GM19397 (cell line): ENCODE results near the gene GAP43.

ENCODE experiments used
- ATAC-seq: cut with Tn5 transposase; IDR thresholded peaks from one replicate; pipeline ENCODE4 v1.9.1; 2021; ENCODE audit warnings: mild to moderate bottlenecking, moderate library complexity; ENCODE audit not compliant: unreplicated experiment

The GAP43 gene

GRCh38 chr3:115660646-115661337 is 37.5 kb downstream of the GAP43 start:
- ATAC-seq = no peak

GRCh38 chr3:115662356-115662755 is 39.0 kb downstream of the GAP43 start:
- no peak for ATAC-seq

GRCh38 chr3:115663414-115663813 is 40.1 kb downstream of the GAP43 start:
- no peak for ATAC-seq

GRCh38 chr3:115666081-115666480 is 42.8 kb downstream of the GAP43 start:
- ATAC-seq = no peak

- peak; percentile 56 for ATAC-seq
Measured at GRCh38 chr3:115666920-115667737, 43.8 kb downstream of the GAP43 start.

GRCh38 chr3:115667738-115668065 is 44.4 kb downstream of the GAP43 start:
- ATAC-seq = peak; percentile 10

- no peak for ATAC-seq
Measured at GRCh38 chr3:115670911-115671310, 47.6 kb downstream of the GAP43 start.

- no peak for ATAC-seq
Measured at GRCh38 chr3:115671761-115672455, 48.6 kb downstream of the GAP43 start.

GRCh38 chr3:115673881-115674280 is 50.6 kb downstream of the GAP43 start:
- ATAC-seq = no peak

GRCh38 chr3:115676336-115676735 is 53.0 kb downstream of the GAP43 start:
- no peak for ATAC-seq

- ATAC-seq = no peak
Measured at GRCh38 chr3:115680803-115681345, 57.6 kb downstream of the GAP43 start.

- no peak for ATAC-seq
Measured at GRCh38 chr3:115681736-115682135, 58.4 kb downstream of the GAP43 start.

GRCh38 chr3:115683305-115683704 is 60.0 kb downstream of the GAP43 start:
- no peak for ATAC-seq

GRCh38 chr3:115683773-115684172 is 60.5 kb downstream of the GAP43 start:
- ATAC-seq = no peak

- ATAC-seq = peak; percentile 69
Measured at GRCh38 chr3:115685097-115685496, 61.8 kb downstream of the GAP43 start.

- no peak for ATAC-seq
Measured at GRCh38 chr3:115687721-115688120, 64.4 kb downstream of the GAP43 start.

GRCh38 chr3:115688418-115688817 is 65.1 kb downstream of the GAP43 start:
- ATAC-seq = no peak

- ATAC-seq = no peak
Measured at GRCh38 chr3:115689928-115690327, 66.6 kb downstream of the GAP43 start.

GRCh38 chr3:115691964-115692363 is 68.7 kb downstream of the GAP43 start:
- no peak for ATAC-seq

- peak; percentile 90 for ATAC-seq
Measured at GRCh38 chr3:115692887-115693524, 69.7 kb downstream of the GAP43 start.

- no peak for ATAC-seq
Measured at GRCh38 chr3:115693868-115694267, 70.6 kb downstream of the GAP43 start.
